Measurements from ENCODE around the gene NCOA3. TPM values are rescaled to one million over a fixed set of nuclear protein-coding genes. Genes with fewer than 3 reads are reported as not detected.
"Not testable (repeated sequence)": the region's sequence is repeated elsewhere in the genome, so short reads cannot be mapped to it uniquely, and the experiment has no call there.

Gene NCOA3
- total RNA-seq, 1 experiment from 2014 or later: 68.6 TPM

- intact Hi-C loops (cut with micrococcal nuclease): no loop called here
- CTCF ChIA-PET: interaction anchor here (0.6 to 3.0 kb wide), 5 partner anchors 46 to 265 kb away, joined by 3 to 20 read pairs (median 5); no protein-coding TSS in a partner anchor
- no peak overlapping the region for H3K4me3 Mint-ChIP-seq (ENCODE audit: unreplicated experiment)
- DNase-seq (ENCODE audit: unreplicated experiment): peak; percentile 78
- no peaks in the 10 kb centered on the region for H3K27me3 Mint-ChIP-seq (ENCODE audit: insufficient read depth, unreplicated experiment)
- H3K9me3 Mint-ChIP-seq (ENCODE audit: unreplicated experiment): no peaks in the 10 kb centered on the region
- POLR2A ChIA-PET: interaction anchor here (0.6 to 8.2 kb wide), 18 partner anchors 7 to 184 kb away, joined by 3 to 276 read pairs (median 6); partner anchors contain the start of genes NCOA3 and ZMYND8
- no TSS peak for BruUV-seq (replicated peaks)
- H3K27ac Mint-ChIP-seq (ENCODE audit: low read depth, unreplicated experiment): peak overlapping the region; percentile 57
- H3K4me1 Mint-ChIP-seq (ENCODE audit: insufficient read depth, unreplicated experiment): peaks cover 40% of the 10 kb centered on the region
- TF ChIP-seq CTCF (IDR thresholded peaks at IDR 0.05; ENCODE audit: unreplicated experiment): no peak
- H3K36me3 Mint-ChIP-seq (ENCODE audit: insufficient read depth, unreplicated experiment): peaks cover 9% of the 10 kb centered on the region
Measured at GRCh38 chr20:47456952-47457724, 44.5 kb upstream of the NCOA3 start.

GRCh38 chr20:47458280-47459050 is 43.2 kb upstream of the NCOA3 start:
- intact Hi-C loops (cut with micrococcal nuclease); H3K27me3 Mint-ChIP-seq (ENCODE audit: insufficient read depth, unreplicated experiment); H3K9me3 Mint-ChIP-seq (ENCODE audit: unreplicated experiment); H3K36me3 Mint-ChIP-seq (ENCODE audit: insufficient read depth, unreplicated experiment); H3K4me3 Mint-ChIP-seq (ENCODE audit: unreplicated experiment); BruUV-seq (replicated peaks); DNase-seq (ENCODE audit: unreplicated experiment): not testable (repeated sequence)
- ChIA-PET POLR2A (interaction anchor here (0.7 to 8.2 kb wide), 9 partner anchors 25 to 186 kb away, joined by 3 to 276 read pairs (median 6); partner anchors contain the start of genes NCOA3 and ZMYND8), CTCF (interaction anchor here (0.6 to 2.9 kb wide), 5 partner anchors 26 to 240 kb away, joined by 3 to 20 read pairs (median 3); no protein-coding TSS in a partner anchor)
- peaks cover 31% of the 10 kb centered on the region for H3K4me1 Mint-ChIP-seq (ENCODE audit: insufficient read depth, unreplicated experiment)
- peak overlapping the region; percentile 57 for H3K27ac Mint-ChIP-seq (ENCODE audit: low read depth, unreplicated experiment)

- H3K36me3 Mint-ChIP-seq (ENCODE audit: insufficient read depth, unreplicated experiment): no peaks in the 10 kb centered on the region
Measured at GRCh38 chr20:47459344-47460073, 42.2 kb upstream of the NCOA3 start.

GRCh38 chr20:47460761-47461112 is 41.0 kb upstream of the NCOA3 start:
- intact Hi-C loops (cut with micrococcal nuclease): loop anchor here (5.0 kb wide), 1 partner anchor 42 kb away; the partner anchor contains the start of gene NCOA3
- Mint-ChIP-seq H3K27ac (ENCODE audit: low read depth, unreplicated experiment) (peak overlapping the region; percentile 2), H3K4me1 (ENCODE audit: insufficient read depth, unreplicated experiment) (peaks cover 34% of the 10 kb centered on the region)
- DNase-seq (ENCODE audit: unreplicated experiment); H3K36me3 Mint-ChIP-seq (ENCODE audit: insufficient read depth, unreplicated experiment); BruUV-seq (replicated peaks); H3K27me3 Mint-ChIP-seq (ENCODE audit: insufficient read depth, unreplicated experiment); H3K4me3 Mint-ChIP-seq (ENCODE audit: unreplicated experiment); H3K9me3 Mint-ChIP-seq (ENCODE audit: unreplicated experiment): not testable (repeated sequence)
- ChIA-PET POLR2A (interaction anchor here (1.0 to 1.1 kb wide), 2 partner anchors 27 to 40 kb away, joined by 3 read pairs; no protein-coding TSS in a partner anchor), CTCF (interaction anchor here (4.5 kb wide), 1 partner anchor 77 kb away, joined by 23 read pairs; no protein-coding TSS in a partner anchor)

More at GRCh38 chr20:47459344-47460073, 42.2 kb upstream of the NCOA3 start:
- CTCF ChIA-PET: interaction anchor here (0.6 to 1.9 kb wide), 4 partner anchors 69 to 1780 kb away, joined by 3 to 4 read pairs (median 4); no protein-coding TSS in a partner anchor
- no peaks in the 10 kb centered on the region for H3K9me3 Mint-ChIP-seq (ENCODE audit: unreplicated experiment)
- no TSS peak for BruUV-seq (replicated peaks)
- H3K27ac Mint-ChIP-seq (ENCODE audit: low read depth, unreplicated experiment): peak overlapping the region; percentile 2
- intact Hi-C loops (cut with micrococcal nuclease): loop anchor here (5.0 kb wide), 1 partner anchor 43 kb away; the partner anchor contains the start of gene NCOA3
- no peak for TF ChIP-seq CTCF (IDR thresholded peaks at IDR 0.05; ENCODE audit: unreplicated experiment)
- H3K4me3 Mint-ChIP-seq (ENCODE audit: unreplicated experiment): no peak overlapping the region
- peaks cover 32% of the 10 kb centered on the region for H3K4me1 Mint-ChIP-seq (ENCODE audit: insufficient read depth, unreplicated experiment)
- H3K27me3 Mint-ChIP-seq (ENCODE audit: insufficient read depth, unreplicated experiment): no peaks in the 10 kb centered on the region
- POLR2A ChIA-PET: interaction anchor here (1.2 to 8.2 kb wide), 6 partner anchors 26 to 141 kb away, joined by 3 to 276 read pairs (median 88); partner anchors contain the start of genes NCOA3 and ZMYND8
- no peak for DNase-seq (ENCODE audit: unreplicated experiment)

Data from MCF 10A (cell line).